ENCODE results near the gene PDE4B. TPM values are rescaled to one million over a fixed set of nuclear protein-coding genes. Genes with fewer than 3 reads are reported as not detected.

The PDE4B gene
- polyA plus RNA-seq, 2 of the 4 experiments (the other 2 are of a cell fraction), result 20.2 to 56.8 TPM

GRCh38 chr1:65955503-65955902 is 162.8 kb downstream of the PDE4B start:
- Histone ChIP-seq H3K27ac (no peak overlapping the region), H3K9me3 (no peaks in the 10 kb centered on the region), H3K4me2 (no peak overlapping the region; the same call in 2 of the 3 replicates), H3K4me1 (peaks cover 20% of the 10 kb centered on the region), H3K4me3 (no peak overlapping the region)
- TF ChIP-seq KDM1A (IDR thresholded peaks at IDR 0.05; ENCODE audit: low read depth) (no peak), NPAS2 (CRISPR knock-in tag; IDR thresholded peaks at IDR 0.05; ENCODE audit: borderline replicate concordance) (no peak), ESRRA (IDR thresholded peaks at IDR 0.05; ENCODE audit: borderline replicate concordance, low read length) (no peak), RARB (CRISPR knock-in tag; IDR thresholded peaks at IDR 0.05) (no peak), CBX8 (IDR thresholded peaks at IDR 0.05) (no peak), EP300 (IDR thresholded peaks at IDR 0.05) (no peak), FOXS1 (CRISPR knock-in tag; IDR thresholded peaks at IDR 0.05) (no peak), ZNF302 (CRISPR knock-in tag; IDR thresholded peaks at IDR 0.05) (no peak), CBX2 (IDR thresholded peaks at IDR 0.05; ENCODE audit: borderline replicate concordance, low read depth) (no peak), MAZ (IDR thresholded peaks at IDR 0.05; ENCODE audit: borderline replicate concordance, low read depth, low read length) (no peak), RAD21 (conservative IDR thresholded peaks at IDR 0.05 in 1 of 2, IDR thresholded peaks at IDR 0.05 in 1 of 2) (no peak), HMGXB4 (CRISPR knock-in tag; IDR thresholded peaks at IDR 0.05; ENCODE audit: borderline replicate concordance) (no peak)
- ChIA-PET CTCF (interaction anchor here (2.2 to 3.3 kb wide), 2 partner anchors 287 to 491 kb away, joined by 9 to 45 read pairs; no protein-coding TSS in a partner anchor), POLR2A (no interaction called here)
- 85% methylated on average over 6 of the region's 6 CpGs for WGBS (ENCODE audit: missing lambda C conversion rate)
- no peak for ATAC-seq
- FAIRE-seq, result no peak
- DNase-seq (ENCODE audit: low read depth in 1 of 2, low spot score in 1 of 2), result no peak

GRCh38 chr1:65958561-65959350 is 166.1 kb downstream of the PDE4B start:
- H3K27ac ChIP-seq, result peak overlapping the region; percentile 66 to 79
- TF ChIP-seq ZNF302 (CRISPR knock-in tag; IDR thresholded peaks at IDR 0.05), result no peak
- peak; percentile 95 to 97 for TF ChIP-seq RAD21 (conservative IDR thresholded peaks at IDR 0.05 in 1 of 2, IDR thresholded peaks at IDR 0.05 in 1 of 2)
- peak; percentile 89 for TF ChIP-seq CTCF (IDR thresholded peaks at IDR 0.05)
- TF ChIP-seq CEBPB (IDR thresholded peaks at IDR 0.05), result peak in 1 of 2 experiments; percentile 62; a peak in 1 of 4 replicates
- peak; percentile 96 for TF ChIP-seq SMC3 (IDR thresholded peaks at IDR 0.05)
- no peaks in the 10 kb centered on the region for H3K9me3 ChIP-seq
- DNase-seq (ENCODE audit: low read depth in 1 of 2, low spot score in 1 of 2) (peak; percentile 6 to 65), ATAC-seq (peak; percentile 59 to 82; a peak in 4 of 6 replicates), FAIRE-seq (peak; percentile 85)
- H3K4me1 ChIP-seq, result peaks cover 36% of the 10 kb centered on the region
- 55% methylated on average over 12 of the region's 12 CpGs for WGBS (ENCODE audit: missing lambda C conversion rate)
- POLR2A ChIA-PET, result no interaction called here
- no peak overlapping the region for H3K4me3 ChIP-seq
- H3K4me2 ChIP-seq, result peak overlapping the region; percentile 59; the same call in 2 of the 3 replicates
- CTCF ChIA-PET, result interaction anchor here (0.9 to 9.9 kb wide), 14 partner anchors 27 to 752 kb away, joined by 3 to 128 read pairs (median 5); no protein-coding TSS in a partner anchor

GRCh38 chr1:65959896-65960567 is 167.3 kb downstream of the PDE4B start:
- CTCF ChIA-PET, result interaction anchor here (0.6 to 9.9 kb wide), 12 partner anchors 19 to 751 kb away, joined by 3 to 128 read pairs (median 4); no protein-coding TSS in a partner anchor
- TF ChIP-seq REST (IDR thresholded peaks at IDR 0.05), result no peak
- peak; percentile 63; the same call in 1 of the 2 replicates for TF ChIP-seq MAX (IDR thresholded peaks at IDR 0.05)
- 0 out of 5 replicates have a peak, but pooled peaks of 1 of the 2 experiments have one; percentile 4 for TF ChIP-seq RAD21 (conservative IDR thresholded peaks at IDR 0.05 in 1 of 2, IDR thresholded peaks at IDR 0.05 in 1 of 2)
- TF ChIP-seq NFE2L2 (conservative IDR thresholded peaks at IDR 0.05; ENCODE audit: low read length), result no peak
- TF ChIP-seq GATA3 (IDR thresholded peaks at IDR 0.05; ENCODE audit: borderline replicate concordance), result peak; percentile 45; the same call in 1 of the 2 replicates
- TF ChIP-seq SMC3 (IDR thresholded peaks at IDR 0.05), result peak; percentile 11; the same call in 1 of the 3 replicates
- WGBS (ENCODE audit: missing lambda C conversion rate), result 29% methylated on average over 7 of the region's 7 CpGs
- POLR2A ChIA-PET, result no interaction called here
- Histone ChIP-seq H3K4me3 (no peak overlapping the region), H3K4me2 (peak overlapping the region; percentile 59), H3K4me1 (peaks cover 48% of the 10 kb centered on the region), H3K27ac (peak overlapping the region; percentile 66 to 79), H3K9me3 (no peaks in the 10 kb centered on the region)
- peak in 1 of 2 experiments; percentile 54 for DNase-seq (ENCODE audit: low read depth in 1 of 2, low spot score in 1 of 2)
- FAIRE-seq, result no peak
- ATAC-seq, result peak in 1 of 2 experiments; percentile 72; a peak in 3 of 6 replicates

All from A549 (cell line).